ENCODE data around the gene LRRC4C. TPM values are rescaled to one million over a fixed set of nuclear protein-coding genes. Genes with fewer than 3 reads are reported as not detected.

LRRC4C gene
- total and polyA plus RNA-seq, 10 of the 15 experiments (the other 5 are each of a cell fraction or from before 2014, with no cell fraction given) = 1.5 TPM; not detected in 9

GRCh38 chr11:40202589-40203270 is 1256.7 kb downstream of the LRRC4C start:
- in situ Hi-C loops (cut with MboI) = no loop called here
- no peak for FAIRE-seq
- CTCF ChIA-PET = no interaction called here
- TF ChIP-seq RCOR1 (conservative IDR thresholded peaks at IDR 0.05; ENCODE audit: low read depth, low read length) (no peak), WRNIP1 (IDR thresholded peaks at IDR 0.05; ENCODE audit: borderline replicate concordance, low read depth, low read length) (no peak), RELB (IDR thresholded peaks at IDR 0.05; ENCODE audit: low read depth) (no peak), SMARCA5 (IDR thresholded peaks at IDR 0.05) (no peak), SRF (IDR thresholded peaks at IDR 0.05; ENCODE audit: low read depth in 2 of 2, low read length in 2 of 2) (no peak), ZBTB40 (IDR thresholded peaks at IDR 0.05; ENCODE audit: borderline replicate concordance) (no peak), BCL11A (IDR thresholded peaks at IDR 0.05; ENCODE audit: low read depth, low read length) (no peak), REST (IDR thresholded peaks at IDR 0.05; ENCODE audit: low read depth, low read length) (no peak), RUNX3 (IDR thresholded peaks at IDR 0.05; ENCODE audit: low read length) (no peak), JUND (IDR thresholded peaks at IDR 0.05; ENCODE audit: low read depth, low read length) (no peak), PAX5 (IDR thresholded peaks at IDR 0.05; ENCODE audit: borderline replicate concordance, low read depth, low read length) (no peak), YBX1 (IDR thresholded peaks at IDR 0.05) (no peak), TARDBP (IDR thresholded peaks at IDR 0.05; ENCODE audit: borderline replicate concordance) (no peak), ELK1 (IDR thresholded peaks at IDR 0.05; ENCODE audit: low read depth, low read length) (no peak), SP1 (IDR thresholded peaks at IDR 0.05; ENCODE audit: low read depth, low read length) (no peak)

More at GRCh38 chr11:40202589-40203270, 1256.7 kb downstream of the LRRC4C start:
- Histone ChIP-seq H3K27me3 (replicated peaks in 1 of 2; ENCODE audit: control insufficient read depth in 2 of 2, insufficient read depth in 2 of 2, low read length in 1 of 2) (no peaks in the 10 kb centered on the region), H3K79me2 (ENCODE audit: control insufficient read depth, insufficient read depth, low read length) (no peaks in the 10 kb centered on the region), H3K27ac (ENCODE audit: control insufficient read depth, insufficient read depth) (no peak overlapping the region), H3K36me3 (ENCODE audit: control insufficient read depth in 2 of 2, insufficient read depth in 2 of 2, low read length in 1 of 2) (no peaks in the 10 kb centered on the region), H3K9me3 (replicated peaks; ENCODE audit: control insufficient read depth, insufficient read depth, low read length) (no peaks in the 10 kb centered on the region), H3K4me3 (no peak overlapping the region), H3K4me1 (ENCODE audit: control insufficient read depth, insufficient read depth, low read length) (no peaks in the 10 kb centered on the region), H3K4me2 (ENCODE audit: control insufficient read depth, insufficient read depth) (no peak overlapping the region), H4K20me1 (ENCODE audit: control insufficient read depth, insufficient read depth) (no peaks in the 10 kb centered on the region), H2AFZ (ENCODE audit: control insufficient read depth, low read depth, low read length) (no peak overlapping the region), H3K9ac (ENCODE audit: control insufficient read depth, insufficient read depth, low read length) (no peak overlapping the region)
- DNase-seq (ENCODE audit: low read depth, low spot score) (no peak), ATAC-seq (no peak)
- BruUV-seq (replicated peaks) = no TSS peak
- 0% methylated on average over 3 of the region's 3 CpGs for WGBS (ENCODE audit: insufficient coverage, insufficient replicate concordance, low lambda C conversion rate, missing lambda C conversion rate)
- POLR2A ChIA-PET = no interaction called here
- RAD21 ChIA-PET (ENCODE audit: unreplicated experiment) = interaction anchor here (0.6 to 1.1 kb wide), 2 partner anchors 19 to 137 kb away, joined by 3 to 4 read pairs; no protein-coding TSS in a partner anchor
- SMC1A ChIA-PET (ENCODE audit: uncharacterized antibody, unreplicated experiment) = no interaction called here
- intact Hi-C loops (cut with micrococcal nuclease; ENCODE audit: unreplicated experiment) = no loop called here
